ENCODE measurements around the gene SKA3.

SKA3 gene

GRCh38 chr13:21116141-21116540 is 60.2 kb downstream of the SKA3 start:
- DNase-seq (ENCODE audit: low read depth, low spot score): no peak

DNA sequence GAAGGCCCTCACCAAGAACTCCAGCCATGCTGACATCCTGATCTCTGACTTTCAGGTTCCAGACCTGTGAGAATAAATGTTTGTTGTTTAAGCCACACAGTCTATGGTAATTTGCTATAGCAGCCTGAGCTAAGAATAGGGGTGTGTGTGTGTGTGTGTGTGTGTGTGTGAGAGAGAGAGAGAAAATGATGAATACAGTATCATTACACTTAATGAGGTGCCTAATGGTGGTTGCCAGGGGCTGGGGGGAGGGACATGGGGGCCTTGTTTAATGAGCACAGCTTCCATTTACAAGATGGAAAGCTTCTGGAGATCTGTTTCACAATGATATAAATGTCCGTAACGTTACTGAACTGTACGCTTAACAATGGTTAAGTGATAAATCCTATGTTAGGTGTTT is 61.1 kb downstream of the SKA3 start:
- DNase-seq (ENCODE audit: low read depth, low spot score): no peak

DNA sequence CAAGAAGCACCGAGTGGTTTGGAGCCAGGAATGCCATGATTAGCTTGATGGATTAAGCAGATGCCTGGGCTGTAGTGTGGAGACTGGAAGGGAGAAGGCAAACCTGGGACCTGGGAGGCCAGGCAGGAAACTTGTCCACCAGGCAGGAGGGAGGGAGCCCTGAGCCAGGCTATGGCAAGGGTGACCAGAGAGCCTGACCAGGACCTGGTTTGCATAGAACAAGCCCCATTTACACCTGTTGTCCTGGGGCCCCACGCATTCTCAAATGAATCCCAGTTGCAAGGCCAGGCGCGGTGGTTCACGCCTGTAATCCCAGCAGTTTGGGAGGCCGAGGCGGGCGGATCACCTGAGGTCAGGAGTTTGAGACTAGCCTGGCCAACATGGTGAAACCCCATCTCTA is 64.8 kb downstream of the SKA3 start:
- DNase-seq (ENCODE audit: low read depth, low spot score): no peak

DNA sequence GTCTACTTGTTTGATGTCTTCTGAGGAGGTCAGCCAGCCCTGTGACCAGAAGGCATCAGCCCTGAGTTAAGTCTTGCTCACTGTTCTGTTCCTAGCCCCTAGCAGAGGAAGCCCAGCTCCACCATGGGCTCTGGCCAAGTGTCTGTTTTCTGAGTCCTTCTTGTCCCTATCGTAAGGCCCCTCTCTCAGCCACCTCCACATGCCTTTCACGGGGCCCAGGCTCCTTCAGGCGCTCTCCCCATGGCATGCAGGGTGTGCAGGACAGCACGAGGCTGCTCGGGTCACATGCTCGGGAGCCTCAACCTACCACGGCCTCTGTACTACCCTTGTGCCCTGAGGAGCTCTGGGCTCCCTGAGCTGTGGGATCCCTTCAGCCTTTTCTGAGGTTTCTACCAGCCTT is 67.2 kb downstream of the SKA3 start:
- no peak for DNase-seq (ENCODE audit: low read depth, low spot score)

DNA sequence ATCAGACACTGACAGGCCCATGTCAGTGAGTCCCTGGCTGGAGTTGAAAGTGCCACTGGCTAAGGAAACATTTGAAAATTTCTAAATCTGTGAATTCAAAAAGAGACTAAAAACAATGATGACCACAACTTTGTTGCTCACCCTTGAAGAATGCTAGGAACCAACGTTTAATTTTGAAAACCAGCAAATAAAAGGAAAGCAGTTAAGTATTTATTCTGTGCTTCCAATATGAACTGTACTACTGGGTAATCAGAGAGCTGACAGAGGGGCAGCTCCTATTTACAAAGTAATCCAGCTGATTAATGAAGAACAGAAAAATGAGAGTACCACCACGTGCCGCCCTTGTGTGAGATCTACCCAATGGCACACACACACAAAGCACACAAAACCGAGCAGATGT is 70.3 kb downstream of the SKA3 start:
- DNase-seq (ENCODE audit: low read depth, low spot score): no peak

DNA sequence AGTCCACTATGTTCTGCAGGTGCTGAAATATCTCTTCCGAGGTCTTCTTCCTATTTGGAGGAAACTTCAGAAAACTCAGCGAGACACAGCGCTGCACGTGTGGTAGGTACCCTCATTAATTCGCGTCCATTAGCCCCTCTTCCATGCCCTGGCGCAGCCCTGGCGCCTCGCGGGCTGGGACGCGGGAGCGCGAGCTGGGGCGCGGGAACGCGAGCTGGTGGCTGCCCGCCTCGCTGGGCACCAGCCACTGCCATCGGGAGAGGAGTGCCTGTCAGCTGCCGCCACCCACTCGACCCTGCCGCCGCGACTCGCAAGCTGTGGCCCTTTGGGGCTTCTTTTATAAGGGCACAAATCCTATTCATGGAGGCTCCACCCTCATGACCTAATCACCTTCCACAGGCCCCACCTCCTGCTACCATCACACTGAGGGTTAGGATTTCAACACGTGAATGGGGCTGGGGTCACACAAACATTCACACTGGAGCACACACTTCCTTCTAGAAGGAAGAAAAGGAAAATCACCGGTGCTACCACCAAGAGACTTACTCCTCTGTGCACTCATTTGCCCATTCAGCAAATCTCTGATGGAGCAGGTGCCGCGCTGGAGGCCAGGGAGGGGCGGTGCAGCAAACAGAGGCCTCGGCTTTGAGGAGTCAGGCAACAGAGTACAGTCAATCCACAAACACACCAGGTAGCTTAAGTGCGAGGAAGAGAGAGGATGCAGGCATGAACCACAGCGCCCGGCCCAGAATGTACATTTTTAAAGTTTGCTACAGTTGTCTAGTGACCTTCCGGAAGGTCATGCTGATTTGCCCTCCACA is 71.9 kb downstream of the SKA3 start:
- DNase-seq (ENCODE audit: low read depth, low spot score): no peak

All from activated naive CD8-positive, alpha-beta T cell treated with anti-CD3 and anti-CD28 coated beads, Interleukin-2, amount 50 U/mL, for 16 hours (primary cell).